Mesendoderm (in vitro differentiated cells): ENCODE measurements around the gene NAA25.
"Not testable (repeated sequence)": the region's sequence is repeated elsewhere in the genome, so short reads cannot be mapped to it uniquely, and the experiment has no call there.

Experiments
- DNase-seq: peaks from one replicate; pipeline ENCODE4 v3.0.0; 2013
- H2AK5ac ChIP-seq: 2 replicates; pipeline ENCODE4 v1.6.1; 2013; ENCODE audit warnings: low read length, inconsistent platforms
- H2BK120ac ChIP-seq: 2 replicates; pipeline ENCODE4 v1.6.1; 2013; ENCODE audit warnings: low read depth, mild to moderate bottlenecking, low read length, moderate library complexity, mixed read lengths
- H2BK15ac ChIP-seq: replicated peaks from 2 replicates; pipeline ENCODE4 v1.6.1; 2013; ENCODE audit warnings: low read depth, mild to moderate bottlenecking, moderate library complexity
- H2BK5ac ChIP-seq: 2 replicates; pipeline ENCODE4 v1.6.1; 2013; ENCODE audit warnings: low read length, inconsistent platforms
- H3K18ac ChIP-seq: 2 replicates; pipeline ENCODE4 v1.6.1; 2013; ENCODE audit warnings: mild to moderate bottlenecking, low read length, mixed read lengths
- H3K23ac ChIP-seq: one replicate; pipeline ENCODE4 v1.6.1; 2013; ENCODE audit warnings: low read length
- H3K27ac ChIP-seq: 2 replicates; pipeline ENCODE4 v1.5.1; 2013; ENCODE audit warnings: low read depth, mild to moderate bottlenecking, inconsistent platforms, low read length, moderate library complexity
- H3K27me3 ChIP-seq: 2 replicates; pipeline ENCODE4 v1.6.1; 2013; ENCODE audit warnings: low read length, control low read depth, mild to moderate bottlenecking, inconsistent platforms; ENCODE audit not compliant: insufficient read depth, poor library complexity
- H3K36me3 ChIP-seq: 2 replicates; pipeline ENCODE4 v1.6.1; 2013; ENCODE audit warnings: low read length, inconsistent platforms; ENCODE audit not compliant: control insufficient read depth, insufficient read depth
- H3K4ac ChIP-seq: one replicate; pipeline ENCODE4 v1.6.1; 2013; ENCODE audit warnings: low read depth, mild to moderate bottlenecking, low read length, moderate library complexity
- H3K4me1 ChIP-seq: 2 replicates; pipeline ENCODE4 v1.6.1; 2013; ENCODE audit warnings: low read depth, low read length, inconsistent platforms; ENCODE audit not compliant: control insufficient read depth
- H3K4me2 ChIP-seq: 2 replicates; pipeline ENCODE4 v1.6.1; 2013; ENCODE audit warnings: low read length
- H3K4me3 ChIP-seq: 2 replicates; pipeline ENCODE4 v1.5.1; 2013; ENCODE audit warnings: mild to moderate bottlenecking, low read length
- H3K56ac ChIP-seq: one replicate; pipeline ENCODE4 v1.6.1; 2013; ENCODE audit warnings: low read length
- H3K79me1 ChIP-seq: 2 replicates; pipeline ENCODE4 v1.6.1; 2013; ENCODE audit warnings: low read length, inconsistent platforms
- H3K79me2 ChIP-seq: 2 replicates; pipeline ENCODE4 v1.6.1; 2013; ENCODE audit warnings: mild to moderate bottlenecking, low read length; ENCODE audit not compliant: control insufficient read depth, insufficient read depth
- H3K9ac ChIP-seq: 2 replicates; pipeline ENCODE4 v1.6.1; 2013; ENCODE audit warnings: low read length, inconsistent platforms
- H4K5ac ChIP-seq: one replicate; pipeline ENCODE4 v1.6.1; 2013; ENCODE audit warnings: low read length
- H4K8ac ChIP-seq: one replicate; pipeline ENCODE4 v1.6.1; 2013; ENCODE audit warnings: low read depth, mild to moderate bottlenecking, control low read depth, low read length, moderate library complexity
- WGBS: extraction: QIAGEN DNeasy Blood & Tissue Kit; methylation state at CpG from one replicate; pipeline ENCODE4 v1.1.7; 2013; ENCODE audit warnings: low lambda C conversion rate, missing lambda C conversion rate; ENCODE audit not compliant: insufficient coverage; ENCODE audit errors: extremely low coverage; 5-methylcytosine and 5-hydroxymethylcytosine counted together

The NAA25 gene

GRCh38 chr12:112061137-112061536 is 47.4 kb downstream of the NAA25 start:
- Histone ChIP-seq H3K4me3 (no peak overlapping the region), H3K36me3 (peaks cover 6% of the 10 kb centered on the region), H3K56ac (no peak overlapping the region), H2BK15ac (no peak overlapping the region), H3K79me2 (no peaks in the 10 kb centered on the region), H3K4me2 (no peak overlapping the region), H3K27ac (no peak overlapping the region), H2BK5ac (no peak overlapping the region), H3K4ac (no peak overlapping the region), H2AK5ac (no peak overlapping the region), H4K8ac (no peak overlapping the region), H3K27me3 (no peaks in the 10 kb centered on the region), H4K5ac (no peak overlapping the region), H3K4me1 (no peaks in the 10 kb centered on the region), H3K79me1 (peaks cover 2% of the 10 kb centered on the region), H3K18ac (no peak overlapping the region), H3K23ac (no peak overlapping the region), H2BK120ac (no peak overlapping the region), H3K9ac (no peak overlapping the region)
- WGBS, result no CpG with 5 or more reads among the region's 2 CpGs
- no peak for DNase-seq

GRCh38 chr12:112049351-112049750 is 59.2 kb downstream of the NAA25 start:
- Histone ChIP-seq H3K18ac (no peak overlapping the region), H3K36me3 (peaks cover 19% of the 10 kb centered on the region), H3K4me3 (no peak overlapping the region), H2AK5ac (no peak overlapping the region), H2BK5ac (no peak overlapping the region), H2BK120ac (no peak overlapping the region), H3K9ac (no peak overlapping the region), H3K27ac (no peak overlapping the region), H3K56ac (no peak overlapping the region), H3K23ac (no peak overlapping the region), H3K4ac (no peak overlapping the region), H2BK15ac (no peak overlapping the region), H4K5ac (no peak overlapping the region), H3K4me1 (no peaks in the 10 kb centered on the region), H3K27me3 (no peaks in the 10 kb centered on the region), H3K4me2 (no peak overlapping the region), H4K8ac (no peak overlapping the region), H3K79me2 (no peaks in the 10 kb centered on the region), H3K79me1 (peaks cover 5% of the 10 kb centered on the region)
- no peak for DNase-seq
- WGBS, result no CpG with 5 or more reads among the region's 13 CpGs

- Histone ChIP-seq H3K23ac (no peak overlapping the region), H3K4ac (no peak overlapping the region), H4K8ac (no peak overlapping the region), H3K27ac (no peak overlapping the region), H3K27me3 (no peaks in the 10 kb centered on the region), H2BK5ac (no peak overlapping the region), H3K9ac (no peak overlapping the region), H3K4me1 (no peaks in the 10 kb centered on the region), H3K18ac (no peak overlapping the region), H2BK15ac (no peak overlapping the region), H3K4me3 (no peak overlapping the region), H3K4me2 (no peak overlapping the region), H4K5ac (no peak overlapping the region), H2BK120ac (no peak overlapping the region), H3K79me2 (no peaks in the 10 kb centered on the region), H3K56ac (no peak overlapping the region), H3K36me3 (peaks cover 10% of the 10 kb centered on the region), H3K79me1 (no peaks in the 10 kb centered on the region), H2AK5ac (no peak overlapping the region)
- WGBS, result no CpG with 5 or more reads among the region's 4 CpGs
- no peak for DNase-seq
These were observed 62.6 kb downstream of the NAA25 start for GRCh38 chr12:112046003-112046402.

DNA sequence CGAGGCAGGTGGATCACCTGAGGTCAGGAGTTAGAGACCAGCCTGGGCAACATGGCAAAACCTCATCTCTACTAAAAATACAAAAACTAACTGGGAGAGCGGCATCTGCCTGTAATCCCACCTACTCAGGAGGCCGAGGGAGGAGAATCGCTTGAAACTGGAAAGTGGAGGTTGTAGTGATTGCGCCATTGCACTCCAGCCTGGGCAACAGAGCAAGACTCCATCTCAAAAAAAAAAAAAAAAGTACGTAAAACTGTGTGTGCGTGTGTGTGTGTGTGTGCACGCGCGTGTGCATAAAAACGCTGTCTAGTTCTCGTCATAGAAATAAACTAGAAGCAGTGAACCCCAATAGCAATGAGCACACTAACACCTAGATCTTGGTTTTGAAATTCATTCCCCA is 72.0 kb downstream of the NAA25 start:
- WGBS, result no CpG with 5 or more reads among the region's 12 CpGs
- H3K4me1 ChIP-seq, H3K4me3 ChIP-seq, H2AK5ac ChIP-seq, H2BK15ac ChIP-seq, H4K5ac ChIP-seq, H3K27ac ChIP-seq, H3K27me3 ChIP-seq, H2BK5ac ChIP-seq, H3K18ac ChIP-seq, H3K4ac ChIP-seq, H3K36me3 ChIP-seq, H3K9ac ChIP-seq, DNase-seq, H3K79me2 ChIP-seq, H2BK120ac ChIP-seq, H4K8ac ChIP-seq, H3K79me1 ChIP-seq, H3K4me2 ChIP-seq, H3K23ac ChIP-seq, H3K56ac ChIP-seq: not testable (repeated sequence)

DNA sequence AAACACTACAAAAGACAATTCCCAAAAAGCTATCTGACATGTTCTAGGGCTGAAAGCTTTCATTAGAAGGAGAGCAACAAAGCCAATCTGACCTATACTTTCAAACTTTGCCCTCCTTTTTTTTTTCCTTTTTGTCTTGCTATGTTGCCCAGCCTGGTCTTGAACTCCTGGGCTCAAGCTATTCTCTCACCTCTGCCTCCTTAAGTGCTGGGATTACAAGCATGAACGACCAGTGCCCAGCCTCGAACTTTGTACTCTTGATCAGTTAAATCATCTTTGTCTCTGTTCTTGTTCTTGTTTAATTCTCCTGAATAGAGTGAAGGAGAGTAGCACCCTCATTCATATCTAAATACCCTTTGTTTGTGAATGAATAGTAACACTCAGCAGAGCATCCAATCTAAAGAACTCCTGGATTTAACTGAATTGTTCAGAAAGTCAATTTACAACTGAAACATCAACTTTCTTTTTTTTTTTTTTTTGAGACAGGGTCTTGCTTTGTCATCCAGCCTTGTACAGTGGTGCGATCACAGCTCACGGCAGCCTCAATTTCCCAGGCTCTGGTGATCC is 73.3 kb downstream of the NAA25 start:
- Histone ChIP-seq H2BK5ac (no peak overlapping the region), H3K79me1 (no peaks in the 10 kb centered on the region), H2BK15ac (no peak overlapping the region), H4K8ac (no peak overlapping the region), H2AK5ac (no peak overlapping the region), H3K18ac (no peak overlapping the region), H3K4me2 (no peak overlapping the region), H3K27ac (no peak overlapping the region), H3K36me3 (peaks cover 11% of the 10 kb centered on the region), H4K5ac (no peak overlapping the region), H3K79me2 (no peaks in the 10 kb centered on the region), H3K4me1 (no peaks in the 10 kb centered on the region), H3K56ac (no peak overlapping the region), H2BK120ac (no peak overlapping the region), H3K23ac (no peak overlapping the region), H3K27me3 (no peaks in the 10 kb centered on the region), H3K4me3 (no peak overlapping the region), H3K9ac (no peak overlapping the region), H3K4ac (no peak overlapping the region)
- WGBS, result no CpG with 5 or more reads among the region's 4 CpGs
- no peak for DNase-seq

DNA sequence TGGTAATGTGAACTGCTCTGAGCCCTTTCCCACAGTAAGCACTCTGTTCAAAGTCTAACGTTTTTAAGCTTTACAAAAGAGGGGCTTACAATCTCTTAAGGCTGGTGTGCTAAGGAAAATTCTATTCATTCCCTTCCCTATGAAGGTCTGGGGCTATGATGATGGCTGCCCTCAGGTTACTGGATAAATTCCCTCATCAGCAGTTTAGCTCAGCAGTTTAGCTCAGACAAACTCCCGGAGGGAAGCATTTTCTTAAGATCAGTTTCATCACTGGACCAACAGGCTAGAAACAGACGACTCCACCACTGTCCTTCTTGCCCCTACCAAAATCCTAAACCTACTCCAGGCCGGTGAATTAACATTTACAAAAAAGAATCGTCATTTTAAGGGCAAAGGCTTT is 76.3 kb downstream of the NAA25 start:
- Histone ChIP-seq H3K4me1 (no peaks in the 10 kb centered on the region), H3K23ac (no peak overlapping the region), H3K27ac (no peak overlapping the region), H3K4me2 (no peak overlapping the region), H3K18ac (no peak overlapping the region), H3K4ac (no peak overlapping the region), H3K36me3 (peaks cover 8% of the 10 kb centered on the region), H2BK15ac (no peak overlapping the region), H3K4me3 (no peak overlapping the region), H3K56ac (no peak overlapping the region), H3K79me2 (no peaks in the 10 kb centered on the region), H2AK5ac (no peak overlapping the region), H3K9ac (no peak overlapping the region), H4K8ac (no peak overlapping the region), H3K79me1 (no peaks in the 10 kb centered on the region), H2BK120ac (no peak overlapping the region), H3K27me3 (no peaks in the 10 kb centered on the region), H2BK5ac (no peak overlapping the region), H4K5ac (no peak overlapping the region)
- no peak for DNase-seq
- no CpG with 5 or more reads among the region's 5 CpGs for WGBS
